HepG2 (cell line): ENCODE results near the gene STX1B. TPM values are rescaled to one million over a fixed set of nuclear protein-coding genes. Genes with fewer than 3 reads are reported as not detected.
A peak's percentile ranks its signal among the peaks of the same experiment; 100 is the strongest.

Experiments
- AGO2 ChIP-seq: fragments of 200-400 bp; formaldehyde crosslinking; optimal IDR thresholded peaks from 2 replicates; pipeline ENCODE3; 2017; ENCODE audit warnings: mild to moderate bottlenecking, low read depth, low read length, moderate library complexity
- BRCA1 ChIP-seq: sonication (generic); formaldehyde crosslinking; IDR thresholded peaks from 2 replicates; pipeline ENCODE4 v1.4.0; 2020; ENCODE audit warnings: missing genetic modification reagents
- CAMTA2 ChIP-seq: sonication (generic); formaldehyde crosslinking; IDR thresholded peaks from 2 replicates; pipeline ENCODE4 v1.4.0; 2020; ENCODE audit warnings: mild to moderate bottlenecking, missing genetic modification reagents, borderline replicate concordance
- KDM2A ChIP-seq: sonication (generic); formaldehyde crosslinking; IDR thresholded peaks from 2 replicates; pipeline ENCODE4 v1.4.0; 2020; ENCODE audit warnings: low read depth, missing genetic modification reagents, borderline replicate concordance
- MLLT10 ChIP-seq: sonication (generic); formaldehyde crosslinking; IDR thresholded peaks from 2 replicates; pipeline ENCODE4 v1.4.0; 2020; ENCODE audit warnings: missing genetic modification reagents
- NFKB2 ChIP-seq: sonication (generic); formaldehyde crosslinking; IDR thresholded peaks from 2 replicates; pipeline ENCODE4 v1.4.0; 2020; ENCODE audit warnings: missing genetic modification reagents, borderline replicate concordance
- NR2F6 ChIP-seq, 2 experiments: IDR thresholded peaks; 2 replicates each; pipeline ENCODE4 v1.6.1; 2016; ENCODE audit warnings: antibody characterized with exemption in 1 of 2, mild to moderate bottlenecking in 1 of 2
- PAWR ChIP-seq: sonication (generic); formaldehyde crosslinking; IDR thresholded peaks from 2 replicates; pipeline ENCODE4 v1.4.0; 2020; ENCODE audit warnings: missing genetic modification reagents, mild to moderate bottlenecking, borderline replicate concordance
- POGZ ChIP-seq: sonication (generic); formaldehyde crosslinking; IDR thresholded peaks from 2 replicates; pipeline ENCODE4 v1.4.0; 2020; ENCODE audit warnings: mild to moderate bottlenecking, missing genetic modification reagents
- POLR2G ChIP-seq: fragments of 200-400 bp; formaldehyde crosslinking; IDR thresholded peaks from 2 replicates; pipeline ENCODE4 v1.6.1; 2018; ENCODE audit warnings: mild to moderate bottlenecking, low read depth, low read length, moderate library complexity
- RCOR2 ChIP-seq: IDR thresholded peaks from 2 replicates; pipeline ENCODE4 v1.6.1; 2016; ENCODE audit warnings: missing biosample characterization, missing genetic modification reagents
- RNF2 ChIP-seq: fragments of 450-650 bp; conservative IDR thresholded peaks from 2 replicates; pipeline ENCODE4 v1.6.1; 2016; ENCODE audit warnings: low read depth
- SRSF4 ChIP-seq: fragments of 200-400 bp; formaldehyde crosslinking; IDR thresholded peaks from one replicate; pipeline ENCODE4 v1.6.1; 2018; ENCODE audit warnings: mild to moderate bottlenecking, low read depth, low read length, moderate library complexity; ENCODE audit not compliant: poor library complexity, severe bottlenecking
- ZBTB8A ChIP-seq: sonication (generic); formaldehyde crosslinking; IDR thresholded peaks from 2 replicates; pipeline ENCODE4 v1.4.0; 2020; ENCODE audit warnings: mild to moderate bottlenecking, low read depth, missing genetic modification reagents, borderline replicate concordance
- ZFP90 ChIP-seq: sonication (generic); formaldehyde crosslinking; IDR thresholded peaks from 2 replicates; pipeline ENCODE4 v1.8.0; 2022; ENCODE audit warnings: missing genetic modification reagents, mild to moderate bottlenecking, inconsistent platforms, borderline replicate concordance
- ZNF101 ChIP-seq: sonication (generic); formaldehyde crosslinking; IDR thresholded peaks from 2 replicates; pipeline ENCODE4 v1.4.0; 2020; ENCODE audit warnings: mild to moderate bottlenecking, low read depth, missing genetic modification reagents, borderline replicate concordance
- ZNF138 ChIP-seq: sonication (generic); formaldehyde crosslinking; IDR thresholded peaks from 2 replicates; pipeline ENCODE4 v1.5.0; 2020; ENCODE audit warnings: mild to moderate bottlenecking, low read depth, missing genetic modification reagents
- ZNF225 ChIP-seq: sonication (generic); formaldehyde crosslinking; IDR thresholded peaks from 2 replicates; pipeline ENCODE4 v1.4.0; 2020; ENCODE audit warnings: mild to moderate bottlenecking, missing genetic modification reagents
- ZNF253 ChIP-seq: sonication (generic); formaldehyde crosslinking; IDR thresholded peaks from 2 replicates; pipeline ENCODE4 v1.8.0; 2022; ENCODE audit warnings: mild to moderate bottlenecking, missing genetic modification reagents, borderline replicate concordance
- ZNF747 ChIP-seq: sonication (generic); formaldehyde crosslinking; IDR thresholded peaks from 2 replicates; pipeline ENCODE4 v1.8.1; 2023; ENCODE audit warnings: missing genetic modification reagents, mild to moderate bottlenecking, borderline replicate concordance
- ZNF850 ChIP-seq: sonication (generic); formaldehyde crosslinking; conservative IDR thresholded peaks from 2 replicates; pipeline ENCODE4 v1.9.0; 2021; ENCODE audit warnings: mild to moderate bottlenecking, missing genetic modification reagents
- polyA plus RNA-seq, 8 experiments: library from polyadenylated mRNA; depleted of rRNA in 3 of 8; stranded (reverse) in 7 of 8; unstranded in 1 of 8; fragments of >200 nt; fragmentation: Illumina TruSeq in 4 of 8; extraction: Trizol in 4 of 8; gene quantifications; 2 replicates each; pipeline versions ENCODE4 v1.2.1 to v1.2.3, GENCODE V29; 2011 to 2016; ENCODE audit warnings: low read depth in 4 of 8, missing spikeins in 1 of 8, mixed read lengths in 1 of 8; ENCODE audit not compliant: insufficient read depth in 1 of 8
- total RNA-seq, 5 experiments: library from RNA; depleted of rRNA; stranded (reverse); fragments of >200 nt; fragmentation: Illumina TruSeq; extraction: Trizol; gene quantifications; 2 replicates each; pipeline ENCODE4 v1.2.3, GENCODE V29; 2016; ENCODE audit warnings: low read depth in 1 of 5
- TF ChIP-seq, protein P1 (sequence below): sonication (generic); formaldehyde crosslinking; IDR thresholded peaks from 2 replicates; pipeline ENCODE4 v1.8.0; 2022; ENCODE audit warnings: low read depth, missing genetic modification reagents
- TF ChIP-seq, protein P2 (sequence below): sonication (generic); IDR thresholded peaks from 2 replicates; pipeline ENCODE4 v1.6.1; 2016; ENCODE audit warnings: low read depth, borderline replicate concordance
- TF ChIP-seq, protein P3 (sequence below): sonication (generic); formaldehyde crosslinking; IDR thresholded peaks from 2 replicates; pipeline ENCODE4 v1.8.1; 2023; ENCODE audit warnings: missing genetic modification reagents, inconsistent platforms, borderline replicate concordance
- TF ChIP-seq, protein P4 (sequence below): sonication (generic); formaldehyde crosslinking; IDR thresholded peaks from 2 replicates; pipeline ENCODE4 v1.4.0; 2020; ENCODE audit warnings: mild to moderate bottlenecking, missing genetic modification reagents

The STX1B gene
- total and polyA plus RNA-seq, 2 of the 13 experiments (the other 11 are each of a cell fraction or from before 2014, with no cell fraction given) = 2.1 to 3.0 TPM

DNA sequence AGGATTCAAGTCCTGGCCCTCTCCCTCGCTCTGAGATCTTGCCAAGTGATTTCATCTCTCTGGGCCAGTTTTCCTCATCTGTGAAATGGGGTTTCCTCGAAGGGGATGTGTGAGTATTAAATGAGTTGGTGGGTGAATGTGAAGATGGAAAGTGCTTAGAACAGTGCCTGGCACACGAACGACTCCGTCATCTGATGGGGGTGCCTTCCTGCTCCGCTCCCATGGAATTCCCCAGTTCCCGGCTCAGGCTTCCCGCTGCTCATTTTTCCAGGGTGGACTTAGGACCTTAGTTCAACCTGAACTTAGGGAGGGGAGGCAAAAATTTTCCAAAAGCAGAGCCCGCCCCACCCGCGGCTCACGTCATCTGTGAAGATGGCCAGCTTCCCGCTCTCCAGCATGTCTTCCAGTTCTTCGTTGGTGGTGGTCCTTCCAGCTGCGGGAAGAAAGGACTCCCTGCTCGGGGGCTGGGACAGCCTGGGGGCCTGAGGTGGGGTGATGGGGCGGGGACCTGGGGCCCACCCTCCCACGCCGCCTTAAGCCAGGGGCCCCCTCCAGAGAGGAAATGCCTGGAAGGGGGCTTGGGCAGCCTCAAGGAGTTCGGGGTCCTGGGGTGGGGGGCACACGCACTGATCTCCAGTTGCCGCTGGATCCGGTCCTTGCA, 14.0 kb downstream of the STX1B start (continued):
- TF ChIP-seq, protein P1, sequence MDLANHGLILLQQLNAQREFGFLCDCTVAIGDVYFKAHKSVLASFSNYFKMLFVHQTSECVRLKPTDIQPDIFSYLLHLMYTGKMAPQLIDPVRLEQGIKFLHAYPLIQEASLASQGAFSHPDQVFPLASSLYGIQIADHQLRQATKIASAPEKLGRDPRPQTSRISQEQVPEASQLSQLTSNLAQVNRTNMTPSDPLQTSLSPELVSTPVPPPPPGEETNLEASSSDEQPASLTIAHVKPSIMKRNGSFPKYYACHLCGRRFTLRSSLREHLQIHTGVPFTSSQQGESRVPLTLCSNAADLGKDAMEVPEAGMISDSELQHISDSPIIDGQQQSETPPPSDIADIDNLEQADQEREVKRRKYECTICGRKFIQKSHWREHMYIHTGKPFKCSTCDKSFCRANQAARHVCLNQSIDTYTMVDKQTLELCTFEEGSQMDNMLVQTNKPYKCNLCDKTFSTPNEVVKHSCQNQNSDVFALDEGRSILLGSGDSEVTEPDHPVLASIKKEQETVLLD (CRISPR knock-in tag) = 0 out of 2 replicates have a peak, but pooled peaks have one; percentile 40
- TF ChIP-seq ZNF850 (CRISPR knock-in tag) (no peak; the same call in 1 of the 2 replicates), ZNF138 (no peak), NR2F6 (IDR thresholded peaks at IDR 0.05) (no peak; the same call in 1 of the 2 replicates), NR2F6 (CRISPR knock-in tag; IDR thresholded peaks at IDR 0.05) (peak; percentile 48; the same call in 1 of the 2 replicates), RNF2 (no peak), ZNF225 (no peak), NFKB2 (CRISPR knock-in tag) (peak; percentile 31; the same call in 1 of the 2 replicates), RCOR2 (peak; percentile 90), MLLT10 (CRISPR knock-in tag) (no peak), BRCA1 (CRISPR knock-in tag) (no peak), SRSF4 (no peak), ZNF747 (CRISPR knock-in tag) (peak; percentile 26; the same call in 1 of the 2 replicates), ZBTB8A (CRISPR knock-in tag) (no peak), POGZ (CRISPR knock-in tag) (no peak), ZNF101 (CRISPR knock-in tag) (no peak), KDM2A (CRISPR knock-in tag) (peak; percentile 32; the same call in 1 of the 2 replicates), ZFP90 (no peak), CAMTA2 (CRISPR knock-in tag) (no peak), AGO2 (no peak), POLR2G (peak; percentile 82), PAWR (CRISPR knock-in tag) (no peak), ZNF253 (no peak)
- TF ChIP-seq, protein P2, sequence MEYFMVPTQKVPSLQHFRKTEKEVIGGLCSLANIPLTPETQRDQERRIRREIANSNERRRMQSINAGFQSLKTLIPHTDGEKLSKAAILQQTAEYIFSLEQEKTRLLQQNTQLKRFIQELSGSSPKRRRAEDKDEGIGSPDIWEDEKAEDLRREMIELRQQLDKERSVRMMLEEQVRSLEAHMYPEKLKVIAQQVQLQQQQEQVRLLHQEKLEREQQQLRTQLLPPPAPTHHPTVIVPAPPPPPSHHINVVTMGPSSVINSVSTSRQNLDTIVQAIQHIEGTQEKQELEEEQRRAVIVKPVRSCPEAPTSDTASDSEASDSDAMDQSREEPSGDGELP = peak; percentile 62; the same call in 1 of the 2 replicates
- TF ChIP-seq, protein P3, sequence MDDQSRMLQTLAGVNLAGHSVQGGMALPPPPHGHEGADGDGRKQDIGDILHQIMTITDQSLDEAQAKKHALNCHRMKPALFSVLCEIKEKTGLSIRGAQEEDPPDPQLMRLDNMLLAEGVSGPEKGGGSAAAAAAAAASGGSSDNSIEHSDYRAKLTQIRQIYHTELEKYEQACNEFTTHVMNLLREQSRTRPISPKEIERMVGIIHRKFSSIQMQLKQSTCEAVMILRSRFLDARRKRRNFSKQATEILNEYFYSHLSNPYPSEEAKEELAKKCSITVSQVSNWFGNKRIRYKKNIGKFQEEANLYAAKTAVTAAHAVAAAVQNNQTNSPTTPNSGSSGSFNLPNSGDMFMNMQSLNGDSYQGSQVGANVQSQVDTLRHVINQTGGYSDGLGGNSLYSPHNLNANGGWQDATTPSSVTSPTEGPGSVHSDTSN (CRISPR knock-in tag) = 0 out of 2 replicates have a peak, but pooled peaks have one; percentile 36
- TF ChIP-seq, protein P4, sequence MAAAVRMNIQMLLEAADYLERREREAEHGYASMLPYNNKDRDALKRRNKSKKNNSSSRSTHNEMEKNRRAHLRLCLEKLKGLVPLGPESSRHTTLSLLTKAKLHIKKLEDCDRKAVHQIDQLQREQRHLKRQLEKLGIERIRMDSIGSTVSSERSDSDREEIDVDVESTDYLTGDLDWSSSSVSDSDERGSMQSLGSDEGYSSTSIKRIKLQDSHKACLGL (CRISPR knock-in tag) = peak; percentile 42
